Ascending aorta (tissue), 2 donors: Measurements from ENCODE around the gene NSD1. TPM values are rescaled to one million over a fixed set of nuclear protein-coding genes. Genes with fewer than 3 reads are reported as not detected.

Experiments
- DNase-seq, 2 donors: peaks; one replicate each; pipeline ENCODE4 v3.0.0-alpha.2; 2019; ENCODE audit warnings: low spot score in 2 of 2
- H3K27ac ChIP-seq, 2 donors: fragments of 200-600 bp; sonication (generic); one replicate each; pipeline ENCODE4 v1.5.1; 2016 to 2017; ENCODE audit warnings: mild to moderate bottlenecking in 1 of 2
- H3K27me3 ChIP-seq: fragments of 200-600 bp; sonication (generic); one replicate; pipeline ENCODE4 v1.5.1; 2017
- H3K36me3 ChIP-seq, 2 donors: fragments of 200-600 bp; sonication (generic); one replicate each; pipeline ENCODE4 v1.5.1; 2016
- H3K4me1 ChIP-seq, 2 donors: fragments of 200-600 bp; sonication (generic); one replicate each; pipeline ENCODE4 v1.5.1; 2016 to 2017; ENCODE audit warnings: mild to moderate bottlenecking in 1 of 2
- H3K4me3 ChIP-seq, 2 donors: fragments of 200-600 bp; sonication (generic); one replicate each; pipeline ENCODE4 v1.5.1; 2016 to 2017; ENCODE audit warnings: mild to moderate bottlenecking in 1 of 2
- H3K9me3 ChIP-seq, 2 donors: fragments of 200-600 bp; sonication (generic); one replicate each; pipeline ENCODE4 v1.5.1; 2016
- intact Hi-C: fragments of 100-400 bp; cut with DNase I; formaldehyde crosslinking; loops from one replicate; pipeline ENCODE4 v1.15.1; 2023
- total RNA-seq: library from RNA; depleted of rRNA; stranded (reverse); fragments of >200 nt; gene quantifications from one replicate; pipeline ENCODE4 v1.1.0, GENCODE V29; 2016
- TF ChIP-seq, protein P1 (sequence below), 3 experiments: fragments of 200-600 bp in 2 of 3; fragments of 450-650 bp in 1 of 3; sonication (generic) in 2 of 3; IDR thresholded peaks; one replicate each; pipeline ENCODE4 v1.5.1; 2016 to 2019; ENCODE audit warnings: antibody characterized with exemption in 3 of 3, mild to moderate bottlenecking in 1 of 3, moderate library complexity in 1 of 3

Gene NSD1
- total RNA-seq, 1 donor from 2014 or later: 22.7 TPM

DNA sequence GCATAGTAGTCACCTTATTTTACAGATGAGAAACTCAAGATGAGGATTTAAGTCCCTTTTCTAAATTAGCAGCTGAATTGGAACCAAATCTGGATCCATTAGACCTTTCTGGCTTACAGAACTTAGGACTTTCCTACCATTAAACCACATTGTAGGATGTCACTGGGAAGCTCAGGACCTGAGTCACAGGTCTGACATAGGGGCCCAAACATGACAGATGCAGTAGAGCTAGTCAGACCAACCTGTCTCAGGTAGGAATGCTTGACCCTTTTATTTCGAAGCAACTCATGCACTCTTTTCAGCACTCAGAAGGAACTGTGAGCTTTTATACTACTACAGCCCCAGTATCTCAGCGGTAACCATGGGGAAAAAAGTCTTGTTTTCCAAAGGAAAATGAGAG, 167.4 kb downstream of the NSD1 start:
- no peak overlapping the region for H3K4me3 ChIP-seq
- intact Hi-C loops: loop anchor here (5.0 to 10.0 kb wide), 4 partner anchors 169 to 854 kb away; partner anchors contain the start of genes B4GALT7, NHP2, NSD1 and TSPAN17
- peak overlapping the region in 1 of 2 donors; percentile 53 for H3K27ac ChIP-seq
- H3K4me1 ChIP-seq: peaks cover 3 to 31% of the 10 kb centered on the region in 2 donors
- no peak for DNase-seq
- H3K36me3 ChIP-seq: peaks cover 7 to 14% of the 10 kb centered on the region in 2 donors
- TF ChIP-seq, protein P1, sequence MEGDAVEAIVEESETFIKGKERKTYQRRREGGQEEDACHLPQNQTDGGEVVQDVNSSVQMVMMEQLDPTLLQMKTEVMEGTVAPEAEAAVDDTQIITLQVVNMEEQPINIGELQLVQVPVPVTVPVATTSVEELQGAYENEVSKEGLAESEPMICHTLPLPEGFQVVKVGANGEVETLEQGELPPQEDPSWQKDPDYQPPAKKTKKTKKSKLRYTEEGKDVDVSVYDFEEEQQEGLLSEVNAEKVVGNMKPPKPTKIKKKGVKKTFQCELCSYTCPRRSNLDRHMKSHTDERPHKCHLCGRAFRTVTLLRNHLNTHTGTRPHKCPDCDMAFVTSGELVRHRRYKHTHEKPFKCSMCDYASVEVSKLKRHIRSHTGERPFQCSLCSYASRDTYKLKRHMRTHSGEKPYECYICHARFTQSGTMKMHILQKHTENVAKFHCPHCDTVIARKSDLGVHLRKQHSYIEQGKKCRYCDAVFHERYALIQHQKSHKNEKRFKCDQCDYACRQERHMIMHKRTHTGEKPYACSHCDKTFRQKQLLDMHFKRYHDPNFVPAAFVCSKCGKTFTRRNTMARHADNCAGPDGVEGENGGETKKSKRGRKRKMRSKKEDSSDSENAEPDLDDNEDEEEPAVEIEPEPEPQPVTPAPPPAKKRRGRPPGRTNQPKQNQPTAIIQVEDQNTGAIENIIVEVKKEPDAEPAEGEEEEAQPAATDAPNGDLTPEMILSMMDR (IDR thresholded peaks at IDR 0.05): no peak
- H3K27me3 ChIP-seq: no peaks in the 10 kb centered on the region
- H3K9me3 ChIP-seq: no peaks in the 10 kb centered on the region

DNA sequence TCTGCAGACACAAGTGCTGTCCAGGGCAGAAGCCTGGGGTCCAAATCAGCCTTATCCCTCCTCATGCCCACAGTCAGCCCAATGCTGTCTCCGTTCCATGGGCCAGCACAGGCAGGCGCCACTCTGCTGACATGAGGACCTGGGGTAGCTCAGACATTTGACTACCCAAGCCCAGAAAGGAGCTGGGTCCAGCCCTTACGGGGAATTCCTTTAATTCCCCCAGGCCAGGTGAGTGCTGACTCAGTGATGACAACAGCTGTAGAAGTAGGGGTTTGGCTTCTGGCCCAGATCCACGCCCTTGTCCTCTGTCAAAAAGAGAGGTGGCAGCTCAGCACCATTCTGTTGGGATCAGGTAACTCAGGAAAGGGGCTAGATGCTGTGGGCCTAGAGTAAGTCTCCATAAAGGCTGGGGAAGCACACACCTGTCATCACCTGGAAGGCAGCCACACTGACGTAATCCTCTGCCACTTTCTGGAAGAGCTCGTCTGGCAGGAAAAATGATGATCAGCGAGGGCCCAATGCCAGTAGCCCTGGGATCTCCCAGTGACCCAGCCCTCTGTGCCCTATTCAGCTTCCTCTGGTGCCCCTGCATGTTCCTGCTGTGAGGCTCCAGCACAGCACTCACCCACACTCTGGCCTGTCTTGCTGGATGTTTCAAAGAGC, 168.1 kb downstream of the NSD1 start:
- no peaks in the 10 kb centered on the region for H3K27me3 ChIP-seq
- TF ChIP-seq, protein P1 (IDR thresholded peaks at IDR 0.05): no peak
- peak overlapping the region in 1 of 2 donors; percentile 90 for H3K4me3 ChIP-seq
- peaks cover 3 to 14% of the 10 kb centered on the region in 2 donors for H3K36me3 ChIP-seq
- intact Hi-C loops: loop anchor here (2.0 to 10.0 kb wide), 5 partner anchors 169 to 853 kb away; partner anchors contain the start of genes B4GALT7, NHP2, NSD1 and TSPAN17
- peaks cover 3 to 31% of the 10 kb centered on the region in 2 donors for H3K4me1 ChIP-seq
- no peak for DNase-seq
- H3K27ac ChIP-seq: no peak overlapping the region
- H3K9me3 ChIP-seq: no peaks in the 10 kb centered on the region

DNA sequence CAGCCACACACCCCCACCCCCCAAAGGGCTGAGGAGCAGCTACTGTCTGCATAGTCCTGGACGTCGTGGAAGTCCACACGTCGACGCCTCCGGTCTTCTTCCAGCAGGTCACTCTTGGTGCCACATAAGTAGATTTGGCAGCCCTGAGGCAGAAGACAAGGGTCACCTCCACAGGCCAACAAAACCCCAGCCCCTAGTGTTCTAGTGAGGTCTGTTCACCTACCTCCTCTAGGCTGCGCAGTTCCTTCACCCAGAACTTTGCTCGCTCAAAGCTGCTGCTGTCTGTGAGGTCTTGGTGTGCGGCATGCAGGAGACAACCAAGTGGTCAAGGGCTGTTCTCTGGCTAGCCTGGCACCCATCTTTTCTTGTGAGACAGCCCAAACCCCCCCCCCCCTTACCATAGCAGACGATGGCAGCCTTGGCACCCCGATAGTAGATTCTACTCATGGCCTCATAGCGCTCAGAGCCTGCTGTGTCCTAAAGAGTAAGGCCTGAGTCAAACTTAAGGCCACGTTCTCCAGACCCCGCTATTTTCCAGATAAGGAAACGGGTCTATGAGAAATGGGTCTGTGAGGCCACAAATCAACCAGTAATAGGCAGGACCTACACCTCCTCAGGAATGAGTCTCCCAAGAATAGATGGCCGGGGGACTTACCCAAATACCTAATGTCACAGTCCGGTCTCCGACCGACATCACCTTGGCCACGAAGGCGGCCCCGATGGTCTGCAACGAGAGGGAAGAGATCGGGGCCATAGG, 169.0 kb downstream of the NSD1 start:
- TF ChIP-seq, protein P1 (IDR thresholded peaks at IDR 0.05): no peak
- intact Hi-C loops: loop anchor here (2.0 to 10.0 kb wide), 5 partner anchors 170 to 852 kb away; partner anchors contain the start of genes B4GALT7, NHP2, NSD1 and TSPAN17
- H3K4me3 ChIP-seq: peak overlapping the region; percentile 72 to 90
- H3K27ac ChIP-seq: peak overlapping the region; percentile 80 to 88
- H3K27me3 ChIP-seq: no peaks in the 10 kb centered on the region
- peaks cover 3 to 31% of the 10 kb centered on the region in 2 donors for H3K4me1 ChIP-seq
- peaks cover 2 to 23% of the 10 kb centered on the region in 2 donors for H3K36me3 ChIP-seq
- DNase-seq: no peak
- H3K9me3 ChIP-seq: no peaks in the 10 kb centered on the region

DNA sequence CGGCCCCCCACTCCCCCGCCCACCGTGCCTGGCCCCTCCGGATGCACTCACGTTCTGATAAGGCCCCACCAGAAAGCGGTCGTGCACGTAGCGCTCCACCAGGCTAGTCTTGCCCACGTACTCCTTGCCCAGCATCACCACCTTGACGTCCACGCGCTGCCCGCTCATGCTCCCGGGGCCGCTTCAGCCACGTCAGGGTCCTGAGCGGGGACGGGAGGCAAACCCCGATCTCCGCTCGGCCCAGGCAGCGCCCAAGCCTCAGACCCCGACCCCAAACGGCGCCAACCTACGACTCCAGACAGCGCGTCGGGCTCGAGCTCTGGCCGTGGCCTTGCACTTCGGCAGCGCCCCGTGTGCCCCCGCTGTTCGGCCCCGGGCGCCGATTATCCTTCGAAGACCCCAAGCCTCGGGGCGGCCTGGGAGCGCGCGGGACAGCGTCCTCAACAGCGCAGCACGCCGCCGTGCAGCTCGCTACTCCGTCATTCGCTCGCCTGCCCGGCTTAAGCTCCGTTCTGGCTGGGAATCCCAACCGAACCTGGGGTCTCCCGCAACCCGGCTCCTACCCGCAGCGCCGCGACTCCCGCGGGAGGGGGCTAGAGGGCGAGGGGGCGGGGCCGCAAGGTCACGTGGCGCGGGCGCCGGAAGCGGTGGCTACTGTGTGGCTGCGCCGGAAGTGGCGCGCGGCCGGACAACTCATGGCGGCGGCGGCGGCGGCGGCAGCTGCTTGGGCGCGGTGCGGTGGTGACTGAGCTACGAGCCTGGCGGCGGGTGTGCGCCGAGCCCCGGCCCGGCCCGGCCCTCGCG, 169.8 kb downstream of the NSD1 start, which contains the start of the genes PRELID1 and RAB24:
PRELID1 (plus strand) TSS at position 679 of the 804 bp plus-strand sequence. CDS start 187 bp downstream, outside the sequence.
RAB24 (minus strand) TSS at position 599 of the 804 bp plus-strand sequence; CDS start at position 168, 431 bp downstream.
- H3K27ac ChIP-seq: peak within 1 kb of the TSS; percentile 80 to 88
- H3K4me1 ChIP-seq: peaks cover 3 to 31% of the 10 kb centered on the region in 2 donors
- intact Hi-C loops: loop anchor here (2.0 to 10.0 kb wide), 5 partner anchors 171 to 851 kb away; partner anchors contain the start of genes B4GALT7, NHP2, NSD1 and TSPAN17

More for the DNA sequence above, 169.8 kb downstream of the NSD1 start, which contains the start of the genes PRELID1 and RAB24:
- H3K9me3 ChIP-seq: no peaks in the 10 kb centered on the region
- peaks cover 2 to 26% of the 10 kb centered on the region in 2 donors for H3K36me3 ChIP-seq
- DNase-seq: peak in 1 of 2 donors; percentile 94
- peak within 1 kb of the TSS; percentile 72 to 90 for H3K4me3 ChIP-seq
- TF ChIP-seq, protein P1 (IDR thresholded peaks at IDR 0.05): peak in 2 of 3 experiments; percentile 30 to 43
- H3K27me3 ChIP-seq: no peaks in the 10 kb centered on the region
